ENCODE results near the gene ICA1L. TPM values are rescaled to one million over a fixed set of nuclear protein-coding genes. Genes with fewer than 3 reads are reported as not detected.

ICA1L gene
- total and polyA plus RNA-seq, 2 of the 13 experiments (the other 11 are each of a cell fraction or from before 2014, with no cell fraction given): 1.5 to 2.4 TPM

GRCh38 chr2:202877699-202878098, 6.1 kb upstream of the ICA1L start:
- TF ChIP-seq RBM22 (optimal IDR thresholded peaks at IDR 0.05; ENCODE audit: low read length): peak; percentile 92
- no peak for TF ChIP-seq ZNF569 (CRISPR knock-in tag; IDR thresholded peaks at IDR 0.05; ENCODE audit: borderline replicate concordance)
- TF ChIP-seq HHEX (CRISPR knock-in tag; IDR thresholded peaks at IDR 0.05): no peak
- Histone ChIP-seq H3K27ac (ENCODE audit: extremely low read length, insufficient read depth, low read length) (no peak overlapping the region), H3K9me3 (ENCODE audit: low read length) (no peaks in the 10 kb centered on the region), H4K20me1 (ENCODE audit: insufficient read depth, low read length) (no peaks in the 10 kb centered on the region), H3K4me3 (replicated peaks in 1 of 3; ENCODE audit: insufficient read depth in 1 of 3, low read depth in 2 of 3, low read length in 3 of 3) (no peak overlapping the region), H3K4me2 (ENCODE audit: low read depth, low read length) (no peak overlapping the region), H3K9ac (ENCODE audit: insufficient read depth, low read depth, low read length) (no peak overlapping the region), H3K4me1 (ENCODE audit: insufficient read depth, low read length) (peaks cover 10% of the 10 kb centered on the region), H2AFZ (ENCODE audit: low read length) (no peak overlapping the region), H3K36me3 (replicated peaks in 1 of 2; ENCODE audit: control insufficient read depth in 1 of 2, insufficient read depth in 2 of 2, low read length in 2 of 2) (peaks cover 5 to 29% of the 10 kb centered on the region in 2 experiments), H3K79me2 (ENCODE audit: insufficient read depth, low read length) (no peaks in the 10 kb centered on the region), H3K27me3 (ENCODE audit: control insufficient read depth in 1 of 2, insufficient read depth in 2 of 2, low read length in 2 of 2) (no peaks in the 10 kb centered on the region)
- 88% methylated on average over 2 of the region's 2 CpGs for WGBS (ENCODE audit: low lambda C conversion rate)
- FAIRE-seq (no peak), DNase-seq (ENCODE audit: low spot score) (no peak), ATAC-seq (no peak)
- in situ Hi-C loops (cut with HindIII; ENCODE audit: extremely low pct_ligation_motif_present, low pct_unique_long_range_greater_than_20kb) (no loop called here), intact Hi-C loops (cut with micrococcal nuclease; ENCODE audit: unreplicated experiment) (no loop called here)
- CTCF ChIA-PET (ENCODE audit: low intra/inter-chr PET ratio, low total read pairs): no interaction called here
- BruUV-seq (replicated peaks): TSS peak; percentile 21
- POLR2A ChIA-PET: interaction anchor here (1.5 kb wide), 1 partner anchor 34 kb away, joined by 5 read pairs; the partner anchor contains the start of gene WDR12

- Histone ChIP-seq H3K27me3 (ENCODE audit: control insufficient read depth in 1 of 2, insufficient read depth in 2 of 2, low read length in 2 of 2) (no peaks in the 10 kb centered on the region), H3K9ac (ENCODE audit: insufficient read depth, low read depth, low read length) (peak overlapping the region; percentile 72), H3K36me3 (replicated peaks in 1 of 2; ENCODE audit: control insufficient read depth in 1 of 2, insufficient read depth in 2 of 2, low read length in 2 of 2) (no peaks in the 10 kb centered on the region), H3K4me1 (ENCODE audit: insufficient read depth, low read length) (peaks cover 6% of the 10 kb centered on the region), H3K27ac (ENCODE audit: extremely low read length, insufficient read depth, low read length) (peak overlapping the region; percentile 51), H2AFZ (ENCODE audit: low read length) (peak overlapping the region; percentile 49), H3K9me3 (ENCODE audit: low read length) (no peaks in the 10 kb centered on the region), H3K79me2 (ENCODE audit: insufficient read depth, low read length) (no peaks in the 10 kb centered on the region), H4K20me1 (ENCODE audit: insufficient read depth, low read length) (no peaks in the 10 kb centered on the region), H3K4me2 (ENCODE audit: low read depth, low read length) (peak overlapping the region; percentile 83), H3K4me3 (replicated peaks in 1 of 3; ENCODE audit: insufficient read depth in 1 of 3, low read depth in 2 of 3, low read length in 3 of 3) (peak overlapping the region; percentile 72 to 88 (median 85))
- peak; percentile 88 for ATAC-seq
- CTCF ChIA-PET (ENCODE audit: low intra/inter-chr PET ratio, low total read pairs): interaction anchor here (1.0 to 2.2 kb wide), 4 partner anchors 39 to 297 kb away, joined by 3 to 12 read pairs (median 8); no protein-coding TSS in a partner anchor
- in situ Hi-C loops (cut with HindIII; ENCODE audit: extremely low pct_ligation_motif_present, low pct_unique_long_range_greater_than_20kb) (loop anchor here (5.0 kb wide), 1 partner anchor 283 kb away; no protein-coding TSS in a partner anchor), intact Hi-C loops (cut with micrococcal nuclease; ENCODE audit: unreplicated experiment) (loop anchor here (1.0 kb wide), 3 partner anchors 39 to 296 kb away; no protein-coding TSS in a partner anchor)
- peak; percentile 81 for DNase-seq (ENCODE audit: low spot score)
- BruUV-seq (replicated peaks): TSS peak; percentile 100
- WGBS (ENCODE audit: low lambda C conversion rate): 4% methylated on average over 36 of the region's 37 CpGs
- peak; percentile 48 for FAIRE-seq
- POLR2A ChIA-PET: interaction anchor here (0.8 to 1.3 kb wide), 3 partner anchors 9 to 144 kb away, joined by 3 to 5 read pairs (median 3); partner anchors contain the start of genes CARF, NBEAL1 and WDR12
- peak; percentile 52; the same call in 1 of the 2 replicates for TF ChIP-seq YEATS2 (CRISPR knock-in tag; IDR thresholded peaks at IDR 0.05; ENCODE audit: borderline replicate concordance)
- TF ChIP-seq ADNP (CRISPR knock-in tag; IDR thresholded peaks at IDR 0.05): no peak
- TF ChIP-seq ZBTB3 (CRISPR knock-in tag; IDR thresholded peaks at IDR 0.05; ENCODE audit: borderline replicate concordance, low read depth): 0 out of 2 replicates have a peak, but pooled peaks have one; percentile 42
- peak; percentile 34; the same call in 1 of the 2 replicates for TF ChIP-seq PATZ1 (CRISPR knock-in tag; IDR thresholded peaks at IDR 0.05)
- peak; percentile 21; the same call in 1 of the 2 replicates for TF ChIP-seq CREM (IDR thresholded peaks at IDR 0.05)
- no peak for TF ChIP-seq CREM (CRISPR knock-in tag; IDR thresholded peaks at IDR 0.05)
- TF ChIP-seq PTBP1 (IDR thresholded peaks at IDR 0.05; ENCODE audit: low read depth, low read length, poor library complexity, severe bottlenecking): no peak
- TF ChIP-seq ZBTB37 (CRISPR knock-in tag; IDR thresholded peaks at IDR 0.05): no peak
- TF ChIP-seq HMGA1 (CRISPR knock-in tag; conservative IDR thresholded peaks at IDR 0.05): no peak
- TF ChIP-seq TEAD3 (CRISPR knock-in tag; optimal IDR thresholded peaks at IDR 0.05; ENCODE audit: borderline replicate concordance): no peak
- peak; percentile 62; the same call in 1 of the 2 replicates for TF ChIP-seq ERF (CRISPR knock-in tag; IDR thresholded peaks at IDR 0.05)
These were observed 901 bp downstream of the ICA1L start for GRCh38 chr2:202870431-202871299.

All from HepG2 (cell line).